ENCODE measurements around the gene ATP6V0D1. TPM values are rescaled to one million over a fixed set of nuclear protein-coding genes. Genes with fewer than 3 reads are reported as not detected.
A peak's percentile ranks its signal among the peaks of the same experiment; 100 is the strongest.

The ATP6V0D1 gene
- total and polyA plus RNA-seq, 3 experiments from 2014 or later, result 49.3 to 107 (median 57.6) TPM

- ChIA-PET POLR2A (no interaction called here), CTCF (no interaction called here)
These were observed 21.7 kb downstream of the ATP6V0D1 start for GRCh38 chr16:67459066-67459860.

GRCh38 chr16:67458121-67458641, 22.8 kb downstream of the ATP6V0D1 start:
- H3K27me3 ChIP-seq (ENCODE audit: insufficient read depth, low read length, poor library complexity, severe bottlenecking), result no peaks in the 10 kb centered on the region
- H3K4me3 Mint-ChIP-seq, result no peak overlapping the region
- ChIA-PET CTCF (no interaction called here), POLR2A (no interaction called here)
- peaks cover 24 to 51% (median 29%) of the 10 kb centered on the region in 3 donors for H3K4me1 Mint-ChIP-seq
- no peak overlapping the region for H3K4me3 ChIP-seq (ENCODE audit: low read length)
- peaks cover 10% of the 10 kb centered on the region for H3K4me1 ChIP-seq (ENCODE audit: insufficient read depth, low read length)
- H3K27ac Mint-ChIP-seq, result peak overlapping the region in 1 of 8 donors; percentile 47
- H3K9me3 Mint-ChIP-seq, result no peaks in the 10 kb centered on the region
- H3K36me3 Mint-ChIP-seq, result peaks cover 0 to 52% (median 1%) of the 10 kb centered on the region in 3 donors
- H3K27me3 Mint-ChIP-seq, result peaks cover 0 to 2% of the 10 kb centered on the region in 2 donors
- DNase-seq, result no peak
- no peaks in the 10 kb centered on the region for H3K9me3 ChIP-seq (ENCODE audit: low read length)
- H3K27ac ChIP-seq (ENCODE audit: low read depth, low read length), result no peak overlapping the region
- no peaks in the 10 kb centered on the region for H3K36me3 ChIP-seq (ENCODE audit: insufficient read depth, low read length)

More at GRCh38 chr16:67459066-67459860, 21.7 kb downstream of the ATP6V0D1 start:
- H3K4me3 ChIP-seq (ENCODE audit: low read length), result no peak overlapping the region
- Mint-ChIP-seq H3K27ac (peak overlapping the region in 4 of 8 donors; percentile 34 to 86 (median 68)), H3K4me1 (peaks cover 24 to 50% (median 26%) of the 10 kb centered on the region in 3 donors), H3K4me3 (no peak overlapping the region), H3K36me3 (peaks cover 0 to 47% (median 0%) of the 10 kb centered on the region in 3 donors), H3K9me3 (no peaks in the 10 kb centered on the region), H3K27me3 (peaks cover 0 to 2% of the 10 kb centered on the region in 2 donors)
- no peaks in the 10 kb centered on the region for H3K27me3 ChIP-seq (ENCODE audit: insufficient read depth, low read length, poor library complexity, severe bottlenecking)
- peaks cover 10% of the 10 kb centered on the region for H3K4me1 ChIP-seq (ENCODE audit: insufficient read depth, low read length)
- no peak for DNase-seq
- no peaks in the 10 kb centered on the region for H3K9me3 ChIP-seq (ENCODE audit: low read length)
- no peaks in the 10 kb centered on the region for H3K36me3 ChIP-seq (ENCODE audit: insufficient read depth, low read length)
- H3K27ac ChIP-seq (ENCODE audit: low read depth, low read length), result peak overlapping the region; percentile 43

- Histone ChIP-seq H3K27ac (ENCODE audit: low read depth, low read length) (no peak overlapping the region), H3K36me3 (ENCODE audit: insufficient read depth, low read length) (no peaks in the 10 kb centered on the region), H3K27me3 (ENCODE audit: insufficient read depth, low read length, poor library complexity, severe bottlenecking) (no peaks in the 10 kb centered on the region), H3K4me1 (ENCODE audit: insufficient read depth, low read length) (peaks cover 10% of the 10 kb centered on the region), H3K9me3 (ENCODE audit: low read length) (no peaks in the 10 kb centered on the region), H3K4me3 (ENCODE audit: low read length) (no peak overlapping the region)
- Mint-ChIP-seq H3K36me3 (peaks cover 0 to 54% (median 1%) of the 10 kb centered on the region in 3 donors), H3K4me3 (no peak overlapping the region), H3K27ac (peak overlapping the region in 1 of 8 donors; percentile 24), H3K9me3 (no peaks in the 10 kb centered on the region), H3K4me1 (peaks cover 24 to 51% (median 29%) of the 10 kb centered on the region in 3 donors), H3K27me3 (peaks cover 0 to 2% of the 10 kb centered on the region in 2 donors)
- no peak for DNase-seq
- CTCF ChIA-PET, result interaction anchor here (1.5 kb wide), 1 partner anchor 8 kb away, joined by 4 read pairs; no protein-coding TSS in a partner anchor
- POLR2A ChIA-PET, result interaction anchor here (0.6 kb wide), 1 partner anchor 529 kb away, joined by 3 read pairs; no protein-coding TSS in a partner anchor
These were observed 23.3 kb downstream of the ATP6V0D1 start for GRCh38 chr16:67457611-67458010.

- Mint-ChIP-seq H3K4me1 (peaks cover 23 to 51% (median 29%) of the 10 kb centered on the region in 3 donors), H3K9me3 (no peaks in the 10 kb centered on the region), H3K27me3 (peaks cover 0 to 2% of the 10 kb centered on the region in 2 donors), H3K4me3 (no peak overlapping the region), H3K36me3 (peaks cover 0 to 56% (median 1%) of the 10 kb centered on the region in 3 donors), H3K27ac (peak overlapping the region in 5 of 8 donors; percentile 15 to 87 (median 42))
- Histone ChIP-seq H3K4me1 (ENCODE audit: insufficient read depth, low read length) (peaks cover 2% of the 10 kb centered on the region), H3K27ac (ENCODE audit: low read depth, low read length) (no peak overlapping the region), H3K36me3 (ENCODE audit: insufficient read depth, low read length) (no peaks in the 10 kb centered on the region), H3K4me3 (ENCODE audit: low read length) (no peak overlapping the region), H3K27me3 (ENCODE audit: insufficient read depth, low read length, poor library complexity, severe bottlenecking) (no peaks in the 10 kb centered on the region), H3K9me3 (ENCODE audit: low read length) (no peaks in the 10 kb centered on the region)
- no peak for DNase-seq
- POLR2A ChIA-PET, result no interaction called here
- CTCF ChIA-PET, result interaction anchor here (1.1 to 1.5 kb wide), 2 partner anchors 9 to 25 kb away, joined by 4 read pairs; partner anchors contain the start of gene ATP6V0D1
These were observed 24.4 kb downstream of the ATP6V0D1 start for GRCh38 chr16:67456391-67457081.

DNA sequence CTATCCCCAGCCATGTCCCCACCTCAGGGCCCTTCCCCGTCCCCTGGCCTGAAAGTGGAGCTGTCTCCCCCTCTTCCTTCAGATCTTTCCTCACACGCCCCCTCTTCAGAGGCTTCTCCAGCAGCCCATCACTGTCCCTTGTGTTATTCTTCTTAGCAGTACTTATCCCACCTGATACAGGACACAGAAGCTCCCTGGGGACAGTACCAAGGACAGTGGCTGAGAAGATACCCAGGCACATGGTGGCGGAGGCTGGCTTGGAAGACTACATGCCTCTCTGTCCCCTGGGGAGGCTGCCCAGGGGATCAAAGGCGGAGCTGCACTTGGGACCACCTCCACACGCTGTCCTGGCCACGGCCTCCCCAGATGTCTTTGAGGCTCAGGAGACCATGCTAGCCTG, 26.1 kb downstream of the ATP6V0D1 start:
- peaks cover 18 to 42% (median 23%) of the 10 kb centered on the region in 3 donors for H3K4me1 Mint-ChIP-seq

GRCh38 chr16:67454104-67454503, 26.9 kb downstream of the ATP6V0D1 start:
- Histone ChIP-seq H3K27me3 (ENCODE audit: insufficient read depth, low read length, poor library complexity, severe bottlenecking) (no peaks in the 10 kb centered on the region), H3K27ac (ENCODE audit: low read depth, low read length) (no peak overlapping the region), H3K4me1 (ENCODE audit: insufficient read depth, low read length) (no peaks in the 10 kb centered on the region), H3K4me3 (ENCODE audit: low read length) (no peak overlapping the region), H3K9me3 (ENCODE audit: low read length) (no peaks in the 10 kb centered on the region), H3K36me3 (ENCODE audit: insufficient read depth, low read length) (no peaks in the 10 kb centered on the region)
- H3K4me1 Mint-ChIP-seq, result peaks cover 22 to 47% (median 23%) of the 10 kb centered on the region in 3 donors
- peaks cover 3 to 64% (median 8%) of the 10 kb centered on the region in 3 donors for H3K36me3 Mint-ChIP-seq
- no peaks in the 10 kb centered on the region for H3K9me3 Mint-ChIP-seq
- no peak for DNase-seq
- CTCF ChIA-PET, result no interaction called here
- no peaks in the 10 kb centered on the region for H3K27me3 Mint-ChIP-seq
- POLR2A ChIA-PET, result no interaction called here
- H3K27ac Mint-ChIP-seq, result peak overlapping the region in 5 of 8 donors; percentile 28 to 85 (median 55)
- peak overlapping the region in 1 of 7 donors; percentile 68 for H3K4me3 Mint-ChIP-seq

More for the DNA sequence above, 26.1 kb downstream of the ATP6V0D1 start:
- H3K9me3 Mint-ChIP-seq, result no peaks in the 10 kb centered on the region
- no peaks in the 10 kb centered on the region for H3K36me3 ChIP-seq (ENCODE audit: insufficient read depth, low read length)
- H3K36me3 Mint-ChIP-seq, result peaks cover 3 to 57% (median 6%) of the 10 kb centered on the region in 3 donors
- peak overlapping the region in 4 of 8 donors; percentile 63 to 73 (median 70) for H3K27ac Mint-ChIP-seq
- H3K9me3 ChIP-seq (ENCODE audit: low read length), result no peaks in the 10 kb centered on the region
- DNase-seq, result no peak
- no peak overlapping the region for H3K4me3 Mint-ChIP-seq
- no peaks in the 10 kb centered on the region for H3K4me1 ChIP-seq (ENCODE audit: insufficient read depth, low read length)
- no peak overlapping the region for H3K4me3 ChIP-seq (ENCODE audit: low read length)
- CTCF ChIA-PET, result no interaction called here
- POLR2A ChIA-PET, result interaction anchor here (0.5 kb wide), 1 partner anchor 828 kb away, joined by 3 read pairs; no protein-coding TSS in a partner anchor
- H3K27me3 ChIP-seq (ENCODE audit: insufficient read depth, low read length, poor library complexity, severe bottlenecking), result no peaks in the 10 kb centered on the region
- H3K27ac ChIP-seq (ENCODE audit: low read depth, low read length), result no peak overlapping the region
- H3K27me3 Mint-ChIP-seq, result no peaks in the 10 kb centered on the region

GRCh38 chr16:67451704-67452435, 29.1 kb downstream of the ATP6V0D1 start:
- Mint-ChIP-seq H3K4me3 (no peak overlapping the region), H3K27ac (no peak overlapping the region), H3K36me3 (peaks cover 3 to 67% (median 8%) of the 10 kb centered on the region in 3 donors), H3K4me1 (peaks cover 14 to 36% (median 15%) of the 10 kb centered on the region in 3 donors), H3K27me3 (no peaks in the 10 kb centered on the region), H3K9me3 (no peaks in the 10 kb centered on the region)
- Histone ChIP-seq H3K4me3 (ENCODE audit: low read length) (no peak overlapping the region), H3K9me3 (ENCODE audit: low read length) (no peaks in the 10 kb centered on the region), H3K27ac (ENCODE audit: low read depth, low read length) (no peak overlapping the region), H3K27me3 (ENCODE audit: insufficient read depth, low read length, poor library complexity, severe bottlenecking) (no peaks in the 10 kb centered on the region), H3K36me3 (ENCODE audit: insufficient read depth, low read length) (no peaks in the 10 kb centered on the region), H3K4me1 (ENCODE audit: insufficient read depth, low read length) (no peaks in the 10 kb centered on the region)
- no peak for DNase-seq
- CTCF ChIA-PET, result interaction anchor here (1.3 kb wide), 1 partner anchor 69 kb away, joined by 3 read pairs; no protein-coding TSS in a partner anchor
- POLR2A ChIA-PET, result interaction anchor here (0.6 kb wide), 1 partner anchor 325 kb away, joined by 7 read pairs; no protein-coding TSS in a partner anchor
